H9 (cell line): ENCODE results near the gene RASSF8. TPM values are rescaled to one million over a fixed set of nuclear protein-coding genes. Genes with fewer than 3 reads are reported as not detected.

Experiments used
- DNase-seq: peaks from one replicate; pipeline ENCODE4 v3.0.0-alpha.2; 2017
- H2AFZ ChIP-seq: one replicate; pipeline ENCODE4 v1.6.1; 2013; ENCODE audit warnings: mild to moderate bottlenecking, low read length, control low read depth, moderate library complexity
- H2AK5ac ChIP-seq: 2 replicates; pipeline ENCODE4 v1.6.1; 2013; ENCODE audit warnings: low read length, control low read depth, mixed read lengths; ENCODE audit not compliant: insufficient read length
- H2BK120ac ChIP-seq: one replicate; pipeline ENCODE4 v1.6.1; 2013; ENCODE audit warnings: low read depth, mild to moderate bottlenecking, low read length, control low read depth, inconsistent platforms; ENCODE audit not compliant: poor library complexity, severe bottlenecking
- H2BK12ac ChIP-seq: 2 replicates; pipeline ENCODE4 v1.6.1; 2013; ENCODE audit warnings: low read length, control low read depth, mixed read lengths, low read depth; ENCODE audit not compliant: insufficient read length
- H2BK15ac ChIP-seq: 2 replicates; pipeline ENCODE4 v1.6.1; 2013; ENCODE audit warnings: low read depth, low read length, control low read depth
- H2BK20ac ChIP-seq: one replicate; pipeline ENCODE4 v1.6.1; 2013; ENCODE audit warnings: low read depth, mild to moderate bottlenecking, low read length, control low read depth, inconsistent platforms; ENCODE audit not compliant: poor library complexity, severe bottlenecking
- H2BK5ac ChIP-seq: 2 replicates; pipeline ENCODE4 v1.6.1; 2013; ENCODE audit warnings: low read length, control low read depth, mixed read lengths; ENCODE audit not compliant: insufficient read length
- H3K14ac ChIP-seq: 2 replicates; pipeline ENCODE4 v1.6.1; 2013; ENCODE audit warnings: low read length, control low read depth; ENCODE audit not compliant: insufficient read depth
- H3K18ac ChIP-seq: 2 replicates; pipeline ENCODE4 v1.6.1; 2013; ENCODE audit warnings: low read depth, mild to moderate bottlenecking, mixed read lengths, low read length, control low read depth; ENCODE audit not compliant: insufficient read length
- H3K23ac ChIP-seq: 2 replicates; pipeline ENCODE4 v1.6.1; 2013; ENCODE audit warnings: low read length, control low read depth, mixed read lengths, low read depth; ENCODE audit not compliant: insufficient read length
- H3K23me2 ChIP-seq: 2 replicates; pipeline ENCODE4 v1.6.1; 2013; ENCODE audit warnings: low read depth, mild to moderate bottlenecking, mixed read lengths, low read length, control low read depth; ENCODE audit not compliant: insufficient read length, poor library complexity, severe bottlenecking
- H3K27ac ChIP-seq: 2 replicates; pipeline ENCODE4 v1.5.1; 2013; ENCODE audit warnings: low read length, control low read depth, mixed read lengths, low read depth; ENCODE audit not compliant: insufficient read length
- H3K27me3 ChIP-seq: 2 replicates; pipeline ENCODE4 v1.6.1; 2013; ENCODE audit warnings: low read length, control low read depth, inconsistent platforms; ENCODE audit not compliant: insufficient read depth
- H3K4ac ChIP-seq: 2 replicates; pipeline ENCODE4 v1.6.1; 2013; ENCODE audit warnings: low read depth, mild to moderate bottlenecking, control low read depth, inconsistent platforms, low read length, moderate library complexity
- H3K4me1 ChIP-seq: 2 replicates; pipeline ENCODE4 v1.6.1; 2013; ENCODE audit warnings: low read length, control low read depth, inconsistent platforms; ENCODE audit not compliant: insufficient read depth
- H3K4me2 ChIP-seq: 2 replicates; pipeline ENCODE4 v1.6.1; 2013; ENCODE audit warnings: low read length, control low read depth, mixed read lengths; ENCODE audit not compliant: insufficient read length, insufficient read depth
- H3K56ac ChIP-seq: 2 replicates; pipeline ENCODE4 v1.6.1; 2013; ENCODE audit warnings: low read depth, mild to moderate bottlenecking, mixed read lengths, low read length, control low read depth; ENCODE audit not compliant: insufficient read length
- H3K79me1 ChIP-seq: 2 replicates; pipeline ENCODE4 v1.6.1; 2013; ENCODE audit warnings: low read depth, mild to moderate bottlenecking, moderate library complexity, low read length, control low read depth, inconsistent platforms; ENCODE audit not compliant: insufficient read depth, poor library complexity, severe bottlenecking
- H3K79me2 ChIP-seq: 2 replicates; pipeline ENCODE4 v1.6.1; 2013; ENCODE audit warnings: low read length, control low read depth, inconsistent platforms; ENCODE audit not compliant: insufficient read depth
- H3K9ac ChIP-seq: 2 replicates; pipeline ENCODE4 v1.6.1; 2013; ENCODE audit warnings: low read length, control low read depth, mixed read lengths; ENCODE audit not compliant: insufficient read length; ENCODE audit errors: extremely low read depth
- H3K9me3 ChIP-seq: one replicate; pipeline ENCODE4 v1.6.1; 2013; ENCODE audit warnings: low read depth, low read length, inconsistent platforms; ENCODE audit not compliant: control insufficient read depth
- H3T11ph ChIP-seq: one replicate; pipeline ENCODE4 v1.6.1; 2013; ENCODE audit warnings: mild to moderate bottlenecking, low read length, control low read depth, inconsistent platforms
- H4K20me1 ChIP-seq: one replicate; pipeline ENCODE4 v1.6.1; 2013; ENCODE audit not compliant: control insufficient read depth, insufficient read length, insufficient read depth
- H4K5ac ChIP-seq: 2 replicates; pipeline ENCODE4 v1.6.1; 2013; ENCODE audit warnings: low read depth, mild to moderate bottlenecking, mixed read lengths, low read length, control low read depth; ENCODE audit not compliant: insufficient read length
- H4K8ac ChIP-seq: replicated peaks from 2 replicates; pipeline ENCODE4 v1.6.1; 2013; ENCODE audit warnings: low read length, control low read depth, mixed read lengths, low read depth; ENCODE audit not compliant: insufficient read length
- H4K91ac ChIP-seq: 2 replicates; pipeline ENCODE4 v1.6.1; 2013; ENCODE audit warnings: low read depth, mild to moderate bottlenecking, moderate library complexity, mixed read lengths, low read length, control low read depth; ENCODE audit not compliant: insufficient read length
- H3K27ac Mint-ChIP-seq, 3 experiments: 2 replicates in 2 of 3; 3 replicates in 1 of 3; pipeline ENCODE4 v1.8.0; 2020 to 2021; ENCODE audit warnings: mixed read lengths in 3 of 3, mild to moderate bottlenecking in 1 of 3, moderate library complexity in 1 of 3
- H3K27me3 Mint-ChIP-seq: 2 replicates; pipeline ENCODE4 v1.8.0; 2021; ENCODE audit warnings: low read depth, mild to moderate bottlenecking, moderate library complexity, mixed read lengths
- H3K36me3 Mint-ChIP-seq, 3 experiments: 2 replicates in 2 of 3; 3 replicates in 1 of 3; pipeline ENCODE4 v1.8.0; 2020 to 2021; ENCODE audit warnings: low read depth in 3 of 3, mixed read lengths in 3 of 3; ENCODE audit not compliant: insufficient read depth in 1 of 3
- H3K4me1 Mint-ChIP-seq, 2 experiments: 2 replicates each; pipeline ENCODE4 v1.8.0; 2020; ENCODE audit warnings: mixed read lengths in 2 of 2
- H3K4me3 Mint-ChIP-seq, 2 experiments: 2 replicates in 1 of 2; 3 replicates in 1 of 2; pipeline ENCODE4 v1.8.0; 2020 to 2021; ENCODE audit warnings: mild to moderate bottlenecking in 2 of 2, mixed read lengths in 2 of 2, moderate library complexity in 1 of 2
- H3K9me3 Mint-ChIP-seq, 2 experiments: 2 replicates in 1 of 2; 3 replicates in 1 of 2; pipeline ENCODE4 v1.8.0; 2020; ENCODE audit warnings: mild to moderate bottlenecking in 2 of 2, mixed read lengths in 2 of 2, moderate library complexity in 1 of 2
- CTCF ChIP-seq: fragments of 200-600 bp; sonication (generic); conservative IDR thresholded peaks from 3 replicates; pipeline ENCODE4 v1.8.0; 2021; ENCODE audit warnings: antibody characterized with exemption, mild to moderate bottlenecking
- WGBS: extraction: QIAGEN DNeasy Blood & Tissue Kit; methylation state at CpG from one replicate; pipeline ENCODE4 v1.1.7; 2013; ENCODE audit warnings: missing lambda C conversion rate, low lambda C conversion rate, mixed read lengths; ENCODE audit not compliant: insufficient read length; ENCODE audit errors: extremely low coverage; 5-methylcytosine and 5-hydroxymethylcytosine counted together
- total RNA-seq: library from RNA; stranded (reverse); gene quantifications from 2 replicates; pipeline ENCODE4 v1.2.1, GENCODE V29; 2021

RASSF8 gene
- total RNA-seq, 1 experiment from 2014 or later, result 38.8 TPM

- Histone ChIP-seq H2BK5ac (no peak overlapping the region), H3K9ac (no peak overlapping the region), H2AFZ (no peak overlapping the region), H2BK20ac (no peak overlapping the region), H3K4me1 (no peaks in the 10 kb centered on the region), H2BK12ac (no peak overlapping the region), H4K20me1 (no peaks in the 10 kb centered on the region), H4K91ac (no peak overlapping the region), H2BK15ac (no peak overlapping the region), H3K27ac (no peak overlapping the region), H3T11ph (no peak overlapping the region), H4K8ac (no peak overlapping the region), H3K27me3 (no peaks in the 10 kb centered on the region), H3K4me2 (no peak overlapping the region), H3K79me1 (no peaks in the 10 kb centered on the region), H2BK120ac (no peak overlapping the region), H3K18ac (no peak overlapping the region), H3K56ac (no peak overlapping the region), H3K9me3 (no peaks in the 10 kb centered on the region), H3K23me2 (no peaks in the 10 kb centered on the region), H3K4ac (no peak overlapping the region), H3K14ac (no peak overlapping the region), H3K23ac (no peak overlapping the region), H3K79me2 (no peaks in the 10 kb centered on the region), H2AK5ac (no peak overlapping the region), H4K5ac (no peak overlapping the region)
- H3K27ac Mint-ChIP-seq, result no peak overlapping the region
- H3K4me1 Mint-ChIP-seq, result no peaks in the 10 kb centered on the region
- H3K9me3 Mint-ChIP-seq, result no peaks in the 10 kb centered on the region; a peak in 1 of 5 replicates
- no peak for DNase-seq
- TF ChIP-seq CTCF, result no peak
- WGBS, result no CpG with 5 or more reads among the region's 3 CpGs
- no peaks in the 10 kb centered on the region for H3K27me3 Mint-ChIP-seq
- H3K4me3 Mint-ChIP-seq, result no peak overlapping the region
- H3K36me3 Mint-ChIP-seq, result peaks cover 9 to 14% (median 10%) of the 10 kb centered on the region in 3 experiments
Observed at GRCh38 chr12:26062006-26062405, 103.5 kb downstream of the RASSF8 start.
